Keratinocyte (primary cell): ENCODE data around the gene PFN2. TPM values are rescaled to one million over a fixed set of nuclear protein-coding genes. Genes with fewer than 3 reads are reported as not detected.

Experiments
- DNase-seq: peaks from one replicate; pipeline ENCODE4 v3.0.0-alpha.2; 2011; ENCODE audit warnings: low read depth, missing footprints, low spot score
- FAIRE-seq: peaks from 2 replicates; lab custom pipeline; 2011; peaks lifted over from hg19 to GRCh38; lab: Jason Lieb, UNC
- H2AFZ ChIP-seq: 2 replicates; pipeline ENCODE4 v1.6.0; 2012; ENCODE audit warnings: low read length, control low read depth, inconsistent platforms; ENCODE audit not compliant: control insufficient read depth
- H3K27ac ChIP-seq: 2 replicates; pipeline ENCODE4 v1.5.1; 2011; ENCODE audit warnings: low read length; ENCODE audit not compliant: control insufficient read depth, insufficient read depth
- H3K27me3 ChIP-seq: 3 replicates; pipeline ENCODE4 v1.6.0; 2011; ENCODE audit warnings: low read length; ENCODE audit not compliant: control insufficient read depth, insufficient read depth; ENCODE audit errors: extremely low read depth
- H3K36me3 ChIP-seq, 2 experiments: 2 replicates in 1 of 2; 3 replicates in 1 of 2; pipeline ENCODE4 v1.5.1; 2011; ENCODE audit warnings: low read length in 2 of 2, mild to moderate bottlenecking in 1 of 2; ENCODE audit not compliant: control insufficient read depth in 2 of 2, insufficient read depth in 2 of 2; ENCODE audit errors: extremely low read depth in 1 of 2
- H3K4me1 ChIP-seq: 3 replicates; pipeline ENCODE4 v1.5.1; 2011; ENCODE audit warnings: low read length; ENCODE audit not compliant: control insufficient read depth, insufficient read depth; ENCODE audit errors: extremely low read depth
- H3K4me2 ChIP-seq: 3 replicates; pipeline ENCODE4 v1.6.0; 2011; ENCODE audit warnings: low read depth, low read length; ENCODE audit not compliant: control insufficient read depth, insufficient read depth; ENCODE audit errors: extremely low read depth
- H3K4me3 ChIP-seq, 3 experiments: fragments of 200-600 bp in 1 of 3; sonication (generic) in 1 of 3; 2 replicates in 2 of 3; 3 replicates in 1 of 3; pipeline ENCODE4 v1.5.1; 2011 to 2016; ENCODE audit warnings: low read length in 3 of 3, mild to moderate bottlenecking in 3 of 3, control low read depth in 2 of 3, inconsistent platforms in 1 of 3, low read depth in 1 of 3, mixed read lengths in 1 of 3, mixed run types in 1 of 3, moderate library complexity in 1 of 3; ENCODE audit not compliant: control insufficient read depth in 2 of 3, insufficient read depth in 2 of 3; ENCODE audit errors: extremely low read depth in 1 of 3
- H3K79me2 ChIP-seq: 2 replicates; pipeline ENCODE4 v1.6.0; 2012; ENCODE audit warnings: low read length; ENCODE audit not compliant: control insufficient read depth, insufficient read depth
- H3K9ac ChIP-seq: 3 replicates; pipeline ENCODE4 v1.6.0; 2011; ENCODE audit warnings: low read length; ENCODE audit not compliant: control insufficient read depth, insufficient read depth; ENCODE audit errors: extremely low read depth
- H3K9me1 ChIP-seq: 3 replicates; pipeline ENCODE4 v1.6.0; 2011; ENCODE audit warnings: low read length; ENCODE audit not compliant: control insufficient read depth, insufficient read depth; ENCODE audit errors: extremely low read depth
- H3K9me3 ChIP-seq: 2 replicates; pipeline ENCODE4 v1.5.1; 2012; ENCODE audit warnings: low read depth, low read length; ENCODE audit not compliant: control insufficient read depth
- H4K20me1 ChIP-seq: 3 replicates; pipeline ENCODE4 v1.6.0; 2011; ENCODE audit warnings: low read length; ENCODE audit not compliant: control insufficient read depth, insufficient read depth; ENCODE audit errors: extremely low read depth
- CTCF ChIP-seq, 3 experiments: IDR thresholded peaks in 1 of 3; conservative IDR thresholded peaks in 1 of 3; optimal IDR thresholded peaks in 1 of 3; 2 replicates in 2 of 3; 3 replicates in 1 of 3; pipeline versions ENCODE3 to v1.5.1; 2011; ENCODE audit warnings: low read length in 3 of 3, mild to moderate bottlenecking in 3 of 3, moderate library complexity in 2 of 3, control low read depth in 1 of 3, inconsistent platforms in 1 of 3; ENCODE audit not compliant: insufficient read depth in 2 of 3; ENCODE audit errors: extremely low read depth in 1 of 3
- EZH2 ChIP-seq: IDR thresholded peaks from one replicate; pipeline ENCODE4 v1.6.1; 2012; ENCODE audit warnings: inconsistent platforms, mild to moderate bottlenecking, low read length, moderate library complexity
- dilution Hi-C: fragments of 300-500 bp; cut with MboI; formaldehyde crosslinking; loops from one replicate; pipeline ENCODE4 v1.7.0; 2020; ENCODE audit warnings: low sequenced_read_pairs; ENCODE audit not compliant: extremely low pct_ligation_motif_present
- polyA plus RNA-seq, 5 experiments: library from polyadenylated mRNA; depleted of rRNA in 3 of 5; stranded (reverse) in 3 of 5; stranded (forward) in 1 of 5; unstranded in 1 of 5; fragments of >200 nt; gene quantifications; 1 replicate in 1 of 5; 2 replicates in 3 of 5; 3 replicates in 1 of 5; pipeline versions ENCODE4 v1.2.1 to v1.2.3, GENCODE V29; 2011 to 2012; ENCODE audit warnings: missing spikeins in 2 of 5, low read depth in 1 of 5, low replicate concordance in 1 of 5

The PFN2 gene
- polyA plus RNA-seq, 1 donor (not counting 4 experiments of a cell fraction or from before 2014, with no cell fraction given): 334 TPM

- no peak for TF ChIP-seq EZH2
- TF ChIP-seq CTCF (optimal IDR thresholded peaks at IDR 0.05 in 1 of 3, IDR thresholded peaks at IDR 0.05 in 1 of 3, conservative IDR thresholded peaks at IDR 0.05 in 1 of 3; ENCODE audit: extremely low read depth in 1 of 3, insufficient read depth in 2 of 3, low read length in 3 of 3): no peak
- no peaks in the 10 kb centered on the region for H4K20me1 ChIP-seq
- no peak overlapping the region for H3K9ac ChIP-seq
- DNase-seq (no peak), FAIRE-seq (no peak)
- no peaks in the 10 kb centered on the region for H3K9me1 ChIP-seq
- H3K4me1 ChIP-seq: no peaks in the 10 kb centered on the region
- no peak overlapping the region for H3K4me2 ChIP-seq
- dilution Hi-C loops: no loop called here
- H3K27me3 ChIP-seq: no peaks in the 10 kb centered on the region
- H3K9me3 ChIP-seq: no peaks in the 10 kb centered on the region
- no peak overlapping the region for H2AFZ ChIP-seq
- H3K27ac ChIP-seq: no peak overlapping the region
- no peak overlapping the region for H3K4me3 ChIP-seq
- no peaks in the 10 kb centered on the region for H3K79me2 ChIP-seq
- no peaks in the 10 kb centered on the region for H3K36me3 ChIP-seq
Measured at GRCh38 chr3:149998946-149999345, 28.3 kb upstream of the PFN2 start.

GRCh38 chr3:149992416-149993058 is 21.8 kb upstream of the PFN2 start:
- DNase-seq (no peak), FAIRE-seq (no peak)
- H2AFZ ChIP-seq: no peak overlapping the region
- no peak for TF ChIP-seq EZH2
- TF ChIP-seq CTCF (optimal IDR thresholded peaks at IDR 0.05 in 1 of 3, IDR thresholded peaks at IDR 0.05 in 1 of 3, conservative IDR thresholded peaks at IDR 0.05 in 1 of 3; ENCODE audit: extremely low read depth in 1 of 3, insufficient read depth in 2 of 3, low read length in 3 of 3): no peak
- H3K27me3 ChIP-seq: no peaks in the 10 kb centered on the region
- H3K4me2 ChIP-seq: no peak overlapping the region
- H3K36me3 ChIP-seq: no peaks in the 10 kb centered on the region
- no peak overlapping the region for H3K27ac ChIP-seq
- H3K79me2 ChIP-seq: no peaks in the 10 kb centered on the region
- H4K20me1 ChIP-seq: no peaks in the 10 kb centered on the region
- dilution Hi-C loops: no loop called here
- H3K9me1 ChIP-seq: no peaks in the 10 kb centered on the region
- no peaks in the 10 kb centered on the region for H3K4me1 ChIP-seq
- H3K4me3 ChIP-seq: no peak overlapping the region
- no peaks in the 10 kb centered on the region for H3K9me3 ChIP-seq
- H3K9ac ChIP-seq: no peak overlapping the region
